Right lobe of liver (tissue), 6 donors: Measurements from ENCODE around the gene PLEKHA5. TPM values are rescaled to one million over a fixed set of nuclear protein-coding genes. Genes with fewer than 3 reads are reported as not detected.

Source experiments
- ATAC-seq, 4 donors: fragments of 200-7000 bp; cut with Tn5 transposase; one replicate each; pipeline ENCODE4 v1.9.1; 2020; ENCODE audit warnings: mild to moderate bottlenecking in 4 of 4, moderate library complexity in 4 of 4
- DNase-seq, 3 donors: peaks; one replicate each; pipeline ENCODE4 v3.0.0-alpha.2; 2020
- H3K27ac ChIP-seq, 3 donors: fragments of 200-600 bp; one replicate each; pipeline ENCODE4 v1.8.0; 2022
- H3K27me3 ChIP-seq, 2 donors: fragments of 200-600 bp; one replicate each; pipeline ENCODE4 v1.8.0; 2022
- H3K36me3 ChIP-seq, 4 donors: fragments of 200-600 bp; sonication (generic) in 1 of 4; one replicate each; pipeline versions ENCODE4 v1.5.1 to v1.8.0; 2017 to 2022; ENCODE audit warnings: control low read depth in 1 of 4
- H3K4me1 ChIP-seq, 4 donors: fragments of 200-600 bp; sonication (generic) in 1 of 4; one replicate each; pipeline versions ENCODE4 v1.5.1 to v1.8.0; 2017 to 2022; ENCODE audit warnings: control low read depth in 1 of 4
- H3K4me3 ChIP-seq, 3 donors: fragments of 200-600 bp; one replicate each; pipeline ENCODE4 v1.8.0; 2022
- H3K9me3 ChIP-seq, 4 donors: fragments of 200-600 bp; sonication (generic) in 1 of 4; one replicate each; pipeline versions ENCODE4 v1.5.1 to v1.8.0; 2017 to 2022; ENCODE audit warnings: control low read depth in 1 of 4
- CTCF ChIP-seq, 4 donors: fragments of 200-600 bp in 3 of 4; fragments of 450-650 bp in 1 of 4; IDR thresholded peaks; one replicate each; pipeline versions ENCODE4 v1.5.1 to v1.8.0; 2016 to 2022; ENCODE audit warnings: antibody characterized with exemption in 4 of 4, mild to moderate bottlenecking in 2 of 4
- POLR2A ChIP-seq: fragments of 450-650 bp; IDR thresholded peaks from one replicate; pipeline ENCODE4 v1.6.1; 2017; ENCODE audit warnings: antibody characterized with exemption, mild to moderate bottlenecking
- WGBS: methylation state at CpG from one replicate; pipeline ENCODE4 v1.1.6; 2018; ENCODE audit warnings: low coverage, low lambda C conversion rate; ENCODE audit not compliant: insufficient coverage; ENCODE audit errors: missing lambda C conversion rate; 5-methylcytosine and 5-hydroxymethylcytosine counted together
- intact Hi-C, 2 donors: fragments of 100-400 bp; cut with DNase I; formaldehyde crosslinking; loops; one replicate each; pipeline versions ENCODE4 v1.11.2 to v1.14.1; 2022
- total RNA-seq, 6 experiments: library from RNA; depleted of rRNA in 2 of 6; stranded (reverse); fragments of >200 nt in 2 of 6; fragmentation: NEBNext Ultra II Directional in 3 of 6; extraction: Animal tissue kit (Norgen Biotek cat#: 25700) in 3 of 6; gene quantifications; one replicate each; pipeline versions ENCODE4 v1.1.0 to v1.2.4, GENCODE V29; 2016 to 2023
- donor health status: DM: no; HTN: yes; CAD: no.
- donor health status: DM: no; HTN: no; CAD: no.
- donor health status: DM: no; HTN: no; CAD: no.
- donor health status: DM: no; HTN: yes; CAD: no.
- donor health status: DM: no; HTN: yes; CAD: no.

The PLEKHA5 gene
- total RNA-seq, 6 experiments from 2014 or later = 14.7 to 18.7 (median 15.8) TPM

GRCh38 chr12:19205120-19205519, 75.6 kb downstream of the PLEKHA5 start:
- 66% methylated on average over 4 of the region's 4 CpGs for WGBS
- TF ChIP-seq CTCF (IDR thresholded peaks at IDR 0.05) (no peak), POLR2A (no peak)

GRCh38 chr12:19206493-19207077, 77.1 kb downstream of the PLEKHA5 start:
- peaks cover 0 to under 1% (median 0%) of the 10 kb centered on the region in 4 donors for H3K4me1 ChIP-seq

More at GRCh38 chr12:19205120-19205519, 75.6 kb downstream of the PLEKHA5 start:
- Histone ChIP-seq H3K27me3 (no peaks in the 10 kb centered on the region), H3K36me3 (no peaks in the 10 kb centered on the region), H3K27ac (no peak overlapping the region), H3K9me3 (no peaks in the 10 kb centered on the region), H3K4me3 (no peak overlapping the region), H3K4me1 (peaks cover 0 to 4% (median 0%) of the 10 kb centered on the region in 4 donors)
- ATAC-seq (no peak), DNase-seq (no peak)
- intact Hi-C loops = no loop called here

GRCh38 chr12:19208456-19208855, 78.9 kb downstream of the PLEKHA5 start:
- no peaks in the 10 kb centered on the region for H3K4me1 ChIP-seq
- DNase-seq = no peak
- no peak for ATAC-seq
- no peak overlapping the region for H3K27ac ChIP-seq
- no peaks in the 10 kb centered on the region for H3K9me3 ChIP-seq
- TF ChIP-seq CTCF (IDR thresholded peaks at IDR 0.05) = no peak
- TF ChIP-seq POLR2A = no peak
- H3K4me3 ChIP-seq = no peak overlapping the region
- H3K27me3 ChIP-seq = no peaks in the 10 kb centered on the region
- WGBS = 35% methylated on average over 2 of the region's 2 CpGs
- no peaks in the 10 kb centered on the region for H3K36me3 ChIP-seq
- intact Hi-C loops = no loop called here

More at GRCh38 chr12:19206493-19207077, 77.1 kb downstream of the PLEKHA5 start:
- no peak for ATAC-seq
- H3K36me3 ChIP-seq = no peaks in the 10 kb centered on the region
- H3K9me3 ChIP-seq = no peaks in the 10 kb centered on the region
- no peak for DNase-seq
- TF ChIP-seq POLR2A (no peak), CTCF (IDR thresholded peaks at IDR 0.05) (no peak)
- no peaks in the 10 kb centered on the region for H3K27me3 ChIP-seq
- WGBS = 94% methylated on average over 4 of the region's 4 CpGs
- intact Hi-C loops = no loop called here
- no peak overlapping the region for H3K4me3 ChIP-seq
- no peak overlapping the region for H3K27ac ChIP-seq

- TF ChIP-seq CTCF (IDR thresholded peaks at IDR 0.05) = no peak
- TF ChIP-seq POLR2A = no peak
- intact Hi-C loops = no loop called here
- no peak overlapping the region for H3K4me3 ChIP-seq
- H3K9me3 ChIP-seq = no peaks in the 10 kb centered on the region
- no peak for DNase-seq
- 82% methylated on average over 2 of the region's 2 CpGs for WGBS
- H3K27ac ChIP-seq = no peak overlapping the region
- H3K4me1 ChIP-seq = no peaks in the 10 kb centered on the region
- no peaks in the 10 kb centered on the region for H3K27me3 ChIP-seq
- no peaks in the 10 kb centered on the region for H3K36me3 ChIP-seq
- no peak for ATAC-seq
These were observed 80.1 kb downstream of the PLEKHA5 start for GRCh38 chr12:19209661-19210060.
